KBM-7 (cell line): ENCODE results near the gene LSM8.
"Not testable (repeated sequence)": the region's sequence is repeated elsewhere in the genome, so short reads cannot be mapped to it uniquely, and the experiment has no call there.

Experiments used
- DNase-seq: peaks from one replicate; pipeline ENCODE4 v3.0.0-alpha.2; 2015
- in situ Hi-C: fragments of 300-500 bp; cut with MboI; formaldehyde crosslinking; loops from 2 replicates; pipeline ENCODE4 v1.14.3; 2020; ENCODE audit warnings: low sequenced_read_pairs, low pct_unique_long_range_greater_than_20kb, mixed read lengths

Gene LSM8

GRCh38 chr7:118195837-118196474 is 12.0 kb downstream of the LSM8 start:
- peak; percentile 63 for DNase-seq
- in situ Hi-C loops, result no loop called here

- in situ Hi-C loops, result no loop called here
- no peak for DNase-seq
These were observed 18.1 kb downstream of the LSM8 start for GRCh38 chr7:118202061-118202460.

- in situ Hi-C loops, result no loop called here
- DNase-seq, result no peak
These were observed 30.3 kb downstream of the LSM8 start for GRCh38 chr7:118214051-118214832.

GRCh38 chr7:118214833-118215182 is 30.8 kb downstream of the LSM8 start:
- in situ Hi-C loops, result no loop called here
- DNase-seq, result no peak

GRCh38 chr7:118217210-118217619 is 33.3 kb downstream of the LSM8 start:
- in situ Hi-C loops, result no loop called here
- DNase-seq, result no peak

GRCh38 chr7:118218413-118219156 is 34.6 kb downstream of the LSM8 start:
- in situ Hi-C loops, result no loop called here
- no peak for DNase-seq

- in situ Hi-C loops, result no loop called here
- DNase-seq, result no peak
These were observed 35.2 kb downstream of the LSM8 start for GRCh38 chr7:118219157-118219512.

GRCh38 chr7:118220583-118220982 is 36.6 kb downstream of the LSM8 start:
- no peak for DNase-seq
- in situ Hi-C loops, result no loop called here

- no peak for DNase-seq
- in situ Hi-C loops, result no loop called here
These were observed 38.6 kb downstream of the LSM8 start for GRCh38 chr7:118222591-118222990.

- DNase-seq, result no peak
- in situ Hi-C loops, result no loop called here
These were observed 40.6 kb downstream of the LSM8 start, which contains the start of gene ANKRD7 for GRCh38 chr7:118224521-118224920. Gene ANKRD7, plus strand, starts transcription at chr7:118224704. Its CDS starts 127 bp downstream, at chr7:118224831.

GRCh38 chr7:118232837-118233236 is 48.9 kb downstream of the LSM8 start:
- in situ Hi-C loops, result no loop called here
- DNase-seq, result no peak

- no peak for DNase-seq
- in situ Hi-C loops, result no loop called here
These were observed 49.8 kb downstream of the LSM8 start for GRCh38 chr7:118233799-118234198.

GRCh38 chr7:118239014-118239413 is 55.0 kb downstream of the LSM8 start:
- in situ Hi-C loops, result no loop called here
- no peak for DNase-seq

- in situ Hi-C loops, DNase-seq: not testable (repeated sequence)
These were observed 56.4 kb downstream of the LSM8 start for GRCh38 chr7:118240320-118240719.
